ENCODE results near the gene TMEM74B.

TMEM74B gene

DNA sequence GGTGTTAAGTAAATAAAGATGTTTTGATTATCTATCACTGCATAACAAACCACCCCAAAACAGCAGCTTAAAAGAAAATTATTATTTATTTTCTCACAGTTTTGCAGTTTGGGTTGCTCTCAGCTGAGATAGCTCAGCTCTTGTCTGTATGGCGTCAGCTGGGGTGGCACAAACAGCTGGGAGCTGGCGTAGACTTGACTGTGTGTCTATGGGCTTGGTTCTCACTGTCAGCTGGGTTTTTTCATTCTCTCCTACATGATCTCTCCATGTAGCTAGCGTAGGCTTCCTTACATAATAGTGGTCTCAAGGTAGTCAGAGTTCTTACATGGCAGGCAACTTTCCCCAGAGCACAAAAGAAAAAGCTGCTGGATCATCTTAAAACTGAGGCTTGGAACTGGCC is 6.5 kb upstream of the TMEM74B start:
- DNase-seq (ENCODE audit: low spot score): no peak
- TF ChIP-seq, protein P1, sequence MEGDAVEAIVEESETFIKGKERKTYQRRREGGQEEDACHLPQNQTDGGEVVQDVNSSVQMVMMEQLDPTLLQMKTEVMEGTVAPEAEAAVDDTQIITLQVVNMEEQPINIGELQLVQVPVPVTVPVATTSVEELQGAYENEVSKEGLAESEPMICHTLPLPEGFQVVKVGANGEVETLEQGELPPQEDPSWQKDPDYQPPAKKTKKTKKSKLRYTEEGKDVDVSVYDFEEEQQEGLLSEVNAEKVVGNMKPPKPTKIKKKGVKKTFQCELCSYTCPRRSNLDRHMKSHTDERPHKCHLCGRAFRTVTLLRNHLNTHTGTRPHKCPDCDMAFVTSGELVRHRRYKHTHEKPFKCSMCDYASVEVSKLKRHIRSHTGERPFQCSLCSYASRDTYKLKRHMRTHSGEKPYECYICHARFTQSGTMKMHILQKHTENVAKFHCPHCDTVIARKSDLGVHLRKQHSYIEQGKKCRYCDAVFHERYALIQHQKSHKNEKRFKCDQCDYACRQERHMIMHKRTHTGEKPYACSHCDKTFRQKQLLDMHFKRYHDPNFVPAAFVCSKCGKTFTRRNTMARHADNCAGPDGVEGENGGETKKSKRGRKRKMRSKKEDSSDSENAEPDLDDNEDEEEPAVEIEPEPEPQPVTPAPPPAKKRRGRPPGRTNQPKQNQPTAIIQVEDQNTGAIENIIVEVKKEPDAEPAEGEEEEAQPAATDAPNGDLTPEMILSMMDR (IDR thresholded peaks at IDR 0.05; ENCODE audit: extremely low read depth, missing control alignments): no peak

DNA sequence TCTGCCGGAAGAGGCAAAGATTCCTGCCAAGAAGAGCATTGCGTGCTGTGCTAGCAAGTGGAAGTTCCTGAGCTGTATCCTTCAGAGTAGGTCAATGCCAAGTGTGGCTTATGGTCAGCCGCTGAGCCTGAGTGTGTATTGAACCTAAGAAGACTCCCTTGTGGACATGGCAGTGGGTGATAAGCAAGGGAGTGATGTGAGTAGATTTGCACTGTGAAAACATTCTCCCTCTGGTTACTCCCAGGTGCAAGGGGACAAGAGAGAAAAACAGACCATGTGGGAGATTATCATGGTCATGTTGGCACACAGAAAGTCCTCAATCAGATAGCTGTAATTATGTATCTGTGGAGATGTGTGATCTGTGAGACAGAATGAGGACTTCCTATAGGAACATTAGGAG is 6.1 kb upstream of the TMEM74B start:
- DNase-seq (ENCODE audit: low spot score): no peak
- TF ChIP-seq, protein P1 (IDR thresholded peaks at IDR 0.05; ENCODE audit: extremely low read depth, missing control alignments): no peak

DNA sequence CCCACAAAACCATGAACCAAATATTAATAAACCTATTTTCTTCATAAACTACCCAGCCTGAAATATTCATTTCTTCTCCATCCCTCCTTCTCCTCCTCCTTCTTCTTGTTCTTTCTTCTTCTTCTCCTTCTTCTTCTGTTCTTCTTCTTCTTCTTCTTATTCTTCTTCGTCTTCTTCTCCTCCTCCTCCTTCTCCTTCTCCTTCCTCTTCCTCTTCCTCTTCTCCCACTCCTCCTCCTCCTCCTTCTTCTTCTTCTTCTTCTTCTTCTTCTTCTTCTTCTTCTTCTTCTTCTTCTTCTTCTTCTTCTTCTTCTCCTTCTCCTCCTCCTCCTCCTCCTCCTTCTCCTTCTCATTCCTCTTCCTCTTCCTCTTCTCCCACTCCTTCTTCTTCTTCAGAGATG is 5.0 kb upstream of the TMEM74B start:
- TF ChIP-seq, protein P1 (IDR thresholded peaks at IDR 0.05; ENCODE audit: extremely low read depth, missing control alignments): no peak
- no peak for DNase-seq (ENCODE audit: low spot score)

DNA sequence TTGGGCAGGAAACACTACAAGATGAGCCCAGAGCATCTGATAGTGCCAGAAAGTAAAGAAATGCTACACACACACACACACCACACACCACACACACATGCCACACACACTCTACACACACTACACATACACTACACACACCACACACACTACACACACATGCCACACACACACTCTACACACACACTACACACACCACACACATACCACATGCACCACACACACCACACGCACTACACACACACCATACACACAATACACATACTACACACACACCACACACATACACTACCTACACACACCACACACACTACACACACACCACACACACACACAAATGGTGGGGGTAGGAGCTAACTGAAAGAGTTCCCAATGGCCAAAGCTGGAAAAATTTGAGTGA is 3.6 kb upstream of the TMEM74B start:
- TF ChIP-seq, protein P1 (IDR thresholded peaks at IDR 0.05; ENCODE audit: extremely low read depth, missing control alignments): no peak
- DNase-seq (ENCODE audit: low spot score): no peak

DNA sequence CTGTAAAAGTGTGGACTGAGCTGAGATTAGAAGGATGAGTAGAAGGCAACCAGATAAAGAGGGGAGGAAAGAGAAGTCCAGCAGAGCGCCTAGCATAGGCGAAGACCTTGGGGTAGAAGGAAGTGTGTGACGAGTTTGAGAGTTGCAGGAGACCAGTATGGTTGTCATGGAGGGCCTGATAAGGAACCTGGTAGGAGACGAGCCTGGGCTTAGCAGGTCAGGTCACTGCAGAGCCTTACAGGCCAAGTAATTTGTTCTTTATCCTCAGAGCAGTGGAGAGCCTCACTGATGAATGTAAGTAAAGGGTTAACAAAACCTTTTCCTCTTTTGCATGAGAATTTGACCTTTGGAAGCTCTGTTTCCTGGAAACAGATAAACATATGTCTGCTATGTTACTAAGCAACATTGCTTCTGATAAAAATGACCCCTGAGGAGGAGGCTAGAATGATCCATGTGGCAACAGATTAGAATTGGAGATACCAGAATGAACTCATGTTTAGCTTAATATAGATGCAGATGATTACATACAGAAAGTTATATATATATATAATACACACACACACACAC is 2.9 kb upstream of the TMEM74B start:
- TF ChIP-seq, protein P1 (IDR thresholded peaks at IDR 0.05; ENCODE audit: extremely low read depth, missing control alignments): no peak
- DNase-seq (ENCODE audit: low spot score): no peak

DNA sequence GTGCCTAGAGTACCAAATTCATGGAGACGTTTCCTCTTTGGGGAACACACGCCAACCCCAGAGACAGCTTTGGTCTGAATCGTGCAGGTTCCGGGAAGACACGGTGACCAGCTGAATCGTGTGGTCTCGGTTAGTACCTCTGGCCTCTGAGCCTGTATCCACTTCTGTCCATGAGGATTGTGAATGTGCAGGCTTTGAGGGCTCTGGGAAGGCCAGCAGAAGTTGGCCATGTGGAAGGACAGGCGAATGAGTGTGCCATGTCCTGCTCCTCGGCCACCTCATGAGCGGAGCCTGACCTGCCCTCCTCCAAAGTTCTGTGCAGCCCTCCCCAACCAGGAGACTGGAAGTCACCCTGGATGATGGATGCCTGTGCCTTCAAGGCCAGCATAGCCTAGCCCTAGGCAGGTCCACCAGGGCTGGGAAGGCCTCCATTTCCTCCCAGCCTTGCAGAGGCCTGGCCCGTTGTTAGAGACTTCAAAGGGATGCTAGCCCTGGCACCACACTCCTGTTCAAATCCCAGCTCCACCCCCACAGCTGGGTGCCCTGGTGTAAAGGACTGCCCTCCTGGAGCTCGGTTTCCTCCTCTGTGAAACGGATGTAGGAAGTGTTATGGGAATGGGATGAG is 1.7 kb upstream of the TMEM74B start:
- TF ChIP-seq, protein P1 (IDR thresholded peaks at IDR 0.05; ENCODE audit: extremely low read depth, missing control alignments): no peak
- DNase-seq (ENCODE audit: low spot score): no peak

DNA sequence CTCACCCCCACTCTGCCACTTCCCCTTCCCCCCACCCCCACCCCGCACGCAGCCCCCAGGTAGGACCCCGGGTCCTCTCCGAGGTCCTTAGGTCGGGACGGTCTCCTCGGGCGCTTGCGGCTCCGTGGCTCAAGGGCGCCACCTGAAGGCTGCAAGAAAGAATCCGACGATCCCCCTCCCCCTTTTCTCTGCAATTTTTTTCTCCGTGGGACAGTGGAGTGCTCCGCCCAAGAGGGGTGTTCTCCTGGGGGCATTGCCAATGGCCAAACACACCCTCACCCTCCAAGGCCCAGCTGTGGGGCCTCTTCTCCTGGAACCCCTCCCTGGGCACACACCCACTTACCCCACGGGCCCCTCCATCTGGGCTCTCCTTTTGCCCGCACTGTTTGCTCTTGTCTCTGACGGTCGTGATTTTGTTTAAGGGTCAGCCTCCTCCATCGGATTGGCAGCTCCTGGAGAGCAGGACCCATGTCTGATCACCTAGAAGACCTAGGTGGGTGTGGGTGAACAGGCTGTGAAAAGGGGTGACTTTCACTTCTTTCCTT is 1.1 kb upstream of the TMEM74B start:
- peak; percentile 83 for DNase-seq (ENCODE audit: low spot score)
- TF ChIP-seq, protein P1 (IDR thresholded peaks at IDR 0.05; ENCODE audit: extremely low read depth, missing control alignments): peak; percentile 50
